NOMO-1 (cell line): ENCODE results near the gene EEIG2.
"Not testable (repeated sequence)": the region's sequence is repeated elsewhere in the genome, so short reads cannot be mapped to it uniquely, and the experiment has no call there.

Source experiments
- DNase-seq, 2 experiments: peaks; one replicate each; lab custom pipeline; 2025; ENCODE audit not compliant: unreplicated experiment in 2 of 2; lab: John Stamatoyannopoulos, UW

EEIG2 gene

DNA sequence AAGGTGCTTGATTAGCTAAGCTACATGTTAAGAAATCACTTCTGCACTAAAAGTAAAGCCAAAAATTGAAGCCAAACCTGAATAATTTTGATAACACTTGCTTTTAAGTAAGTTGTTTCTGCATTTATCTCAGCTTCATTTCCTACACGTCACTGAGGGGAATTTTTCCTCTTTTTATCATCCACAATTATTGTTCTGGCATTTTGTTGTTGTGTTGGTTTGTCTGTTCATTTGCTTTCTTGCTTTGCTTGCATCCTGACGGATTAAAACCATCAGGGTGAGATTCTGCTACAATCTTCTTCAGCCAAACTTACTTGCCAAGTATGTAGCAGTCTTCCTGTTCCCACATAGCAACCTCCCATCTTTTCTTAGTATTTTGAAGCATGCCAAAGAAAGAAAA is 18.0 kb upstream of the EEIG2 start:
- no peak for DNase-seq

DNA sequence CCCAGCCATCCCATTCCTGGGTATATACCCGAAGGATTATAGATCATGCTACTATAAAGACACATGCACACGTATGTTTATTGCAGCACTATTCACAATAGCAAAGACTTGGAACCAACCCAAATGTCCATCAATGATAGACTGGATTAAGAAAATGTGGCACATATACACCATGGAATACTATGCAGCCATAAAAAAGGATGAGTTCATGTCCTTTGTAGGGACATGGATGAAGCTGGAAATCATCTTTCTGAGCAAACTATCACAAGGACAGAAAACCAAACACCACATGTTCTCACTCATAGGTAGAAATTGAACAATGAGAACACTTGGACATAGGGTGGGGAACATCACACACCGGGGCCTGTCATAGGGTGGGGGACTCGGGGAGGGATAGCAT is 12.4 kb upstream of the EEIG2 start:
- not testable (repeated sequence) for DNase-seq

DNA sequence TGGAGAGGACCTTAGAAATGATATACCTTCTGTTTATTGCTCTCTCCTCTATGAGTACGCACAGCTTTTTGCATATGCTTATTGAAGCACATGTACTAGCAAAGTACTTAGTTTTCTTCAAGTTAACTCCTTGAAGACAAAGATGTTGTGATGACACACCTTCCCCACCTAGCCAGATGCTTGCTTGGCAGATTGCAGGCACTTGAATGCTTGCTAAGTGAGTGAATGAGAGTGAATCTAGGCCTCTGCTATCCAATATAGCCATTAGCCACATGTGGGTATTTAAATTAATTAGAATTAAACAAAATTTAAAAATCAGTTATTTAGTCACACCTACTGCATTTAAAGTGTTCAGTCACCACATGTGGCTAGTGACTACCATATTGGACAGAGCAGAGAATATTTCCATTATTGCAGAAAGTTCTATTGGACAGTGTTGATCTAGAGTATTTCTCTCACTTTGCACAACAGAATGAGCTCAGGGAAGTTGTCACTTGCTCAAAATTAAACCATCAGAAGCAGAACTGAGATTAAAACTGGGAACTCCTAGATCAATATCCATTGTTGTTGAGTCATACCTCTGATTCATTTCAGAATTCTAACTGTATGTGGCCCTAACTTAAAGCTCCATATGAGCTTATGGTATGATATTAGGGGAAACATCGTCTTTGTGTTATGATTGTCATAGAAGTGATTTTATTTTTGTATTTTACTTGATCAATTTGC is 8.6 kb upstream of the EEIG2 start:
- DNase-seq = peak; percentile 77 to 98

DNA sequence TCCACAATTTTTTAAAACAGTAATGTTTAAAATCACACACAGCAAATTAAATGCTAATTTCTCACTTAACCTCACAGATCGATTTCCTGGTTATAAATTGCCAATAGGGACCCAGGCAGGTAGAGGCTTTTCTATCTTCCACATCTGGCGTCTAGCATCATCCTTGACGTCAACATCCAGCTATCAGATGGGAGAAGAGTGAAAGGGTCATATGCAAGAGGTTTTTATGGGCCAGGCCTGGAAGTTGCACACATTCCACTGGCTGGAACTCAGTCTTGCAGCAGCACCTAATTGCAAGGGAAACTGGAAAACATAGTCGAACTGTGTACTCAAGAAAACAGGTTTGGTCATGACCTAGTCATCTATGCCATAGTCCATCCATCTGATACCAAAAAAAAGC is 6.0 kb upstream of the EEIG2 start:
- no peak for DNase-seq

DNA sequence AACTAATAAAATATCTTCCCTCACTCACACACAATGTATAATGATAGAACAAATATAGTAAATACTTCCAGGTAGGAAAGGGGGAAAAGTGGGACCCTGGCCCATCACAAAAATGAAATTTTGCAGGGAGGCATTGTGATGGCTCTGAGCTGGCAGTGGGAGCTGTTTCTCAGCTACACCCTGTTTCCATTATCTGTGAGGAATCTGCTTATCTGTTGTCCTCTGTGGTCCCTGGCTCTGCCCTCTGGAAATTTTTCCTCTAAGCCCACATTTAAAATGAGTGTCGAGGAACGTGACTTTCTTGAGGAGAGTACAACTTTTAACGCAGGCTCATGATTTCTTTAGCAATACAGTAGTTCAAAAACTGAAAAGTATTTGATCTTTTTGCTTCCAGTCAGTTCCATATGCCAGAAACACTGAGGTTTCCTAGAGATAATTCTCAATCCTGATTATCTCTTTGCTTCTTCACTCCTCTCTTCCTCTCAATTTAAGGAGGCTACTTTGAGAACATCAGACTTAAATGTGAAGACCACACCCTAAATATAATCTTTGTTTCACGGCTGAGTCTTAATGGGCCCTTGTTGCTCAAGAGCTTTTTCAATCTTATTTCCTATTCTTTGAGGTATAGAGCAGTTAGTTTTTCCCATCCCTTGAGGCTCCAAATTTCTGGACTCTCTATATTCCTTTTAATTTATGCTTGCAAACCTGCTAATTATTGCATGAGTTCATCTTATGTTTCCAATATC is 5.0 kb upstream of the EEIG2 start:
- peak in 1 of 2 experiments; percentile 21 for DNase-seq

DNA sequence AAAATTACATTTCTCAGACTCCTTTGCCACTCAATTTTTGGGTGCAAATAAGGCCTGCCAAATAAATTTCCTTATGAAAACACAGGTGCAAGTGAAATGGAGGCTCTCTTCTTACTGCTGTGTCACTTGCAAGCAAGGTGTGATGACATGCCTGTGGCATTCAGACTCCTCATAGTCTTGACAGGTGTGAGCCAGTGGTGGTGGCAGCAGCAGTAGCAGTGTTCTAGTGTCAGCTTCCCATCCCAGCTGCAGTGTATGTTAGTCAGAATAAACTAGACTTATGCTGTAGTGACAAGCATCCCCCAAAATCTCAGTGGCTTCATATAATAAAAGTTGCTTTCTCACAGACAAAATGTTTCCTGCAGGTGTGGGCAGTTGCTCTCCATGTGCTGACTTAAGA is 3.8 kb upstream of the EEIG2 start:
- DNase-seq = no peak

DNA sequence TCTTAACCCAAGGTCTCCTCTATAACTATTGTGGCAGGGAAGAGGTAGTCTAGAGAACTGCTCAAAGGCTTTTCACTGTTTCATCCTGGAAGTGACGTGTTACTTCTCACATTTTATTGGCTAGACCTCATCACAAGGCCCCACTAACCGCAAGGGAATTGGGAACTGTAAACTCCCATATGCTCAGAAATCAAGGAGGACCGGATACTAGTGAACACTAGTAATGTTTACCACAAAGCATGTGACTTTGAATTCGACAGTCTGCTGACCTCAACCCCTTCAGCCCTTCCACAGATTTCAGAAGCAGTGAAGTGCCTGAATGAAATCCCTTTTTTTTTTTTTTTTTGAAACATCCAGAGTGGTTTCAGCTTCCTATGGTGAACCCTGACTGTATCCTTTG is 3.4 kb upstream of the EEIG2 start:
- peak; percentile 8 to 45 for DNase-seq

DNA sequence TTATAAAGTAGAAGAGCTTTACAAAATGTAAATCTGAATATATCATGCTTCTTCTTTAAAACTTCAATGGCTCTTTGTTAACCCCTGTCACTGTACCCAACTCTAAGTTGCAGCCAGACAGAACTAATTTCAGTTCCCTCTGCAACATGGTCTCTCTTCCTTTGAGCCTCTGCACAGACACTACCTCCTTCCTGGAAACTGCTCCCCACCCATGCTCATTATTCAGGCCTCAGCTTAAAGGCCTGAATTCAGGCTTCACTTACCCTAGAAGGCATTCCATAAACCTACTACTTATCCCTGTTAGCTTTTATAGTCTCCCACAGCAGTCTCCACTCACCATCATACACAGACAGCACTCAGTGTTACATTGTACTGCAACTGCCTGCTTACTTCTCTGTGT is 2.6 kb upstream of the EEIG2 start:
- DNase-seq = peak; percentile 50 to 51

DNA sequence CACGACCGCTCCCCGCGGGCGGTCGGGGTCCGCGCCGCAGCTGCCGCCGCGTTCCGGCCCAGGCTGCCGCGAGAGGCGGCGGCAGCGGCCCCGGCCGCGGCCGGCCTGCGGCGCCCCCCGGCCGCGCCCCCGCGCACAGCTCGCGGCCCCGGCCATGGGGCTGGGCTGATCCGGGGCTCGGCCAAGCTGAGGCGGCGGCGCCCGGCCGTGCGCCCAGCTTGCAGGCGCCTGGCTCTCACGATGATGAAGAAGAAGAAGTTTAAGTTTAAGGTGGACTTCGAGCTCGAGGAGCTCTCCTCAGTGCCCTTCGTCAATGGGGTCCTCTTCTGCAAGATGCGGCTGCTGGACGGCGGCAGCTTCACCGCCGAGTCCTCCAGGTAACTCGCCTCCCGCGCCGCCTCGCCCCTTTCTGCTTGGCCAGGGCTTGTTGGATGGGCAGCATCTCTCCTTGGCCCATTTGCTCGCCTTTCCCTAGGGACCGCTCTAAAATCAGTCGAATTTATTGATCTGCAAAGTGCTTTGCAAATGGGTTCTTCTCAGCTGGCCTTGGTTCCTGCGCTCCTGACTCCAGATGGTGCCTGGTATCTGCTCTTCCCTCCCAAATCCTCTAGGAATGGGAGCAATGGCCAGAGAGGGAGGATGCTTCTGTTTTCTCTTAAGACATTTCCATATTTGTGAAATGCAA is 431 bp downstream of the EEIG2 start:
- DNase-seq = peak; percentile 14 to 35

DNA sequence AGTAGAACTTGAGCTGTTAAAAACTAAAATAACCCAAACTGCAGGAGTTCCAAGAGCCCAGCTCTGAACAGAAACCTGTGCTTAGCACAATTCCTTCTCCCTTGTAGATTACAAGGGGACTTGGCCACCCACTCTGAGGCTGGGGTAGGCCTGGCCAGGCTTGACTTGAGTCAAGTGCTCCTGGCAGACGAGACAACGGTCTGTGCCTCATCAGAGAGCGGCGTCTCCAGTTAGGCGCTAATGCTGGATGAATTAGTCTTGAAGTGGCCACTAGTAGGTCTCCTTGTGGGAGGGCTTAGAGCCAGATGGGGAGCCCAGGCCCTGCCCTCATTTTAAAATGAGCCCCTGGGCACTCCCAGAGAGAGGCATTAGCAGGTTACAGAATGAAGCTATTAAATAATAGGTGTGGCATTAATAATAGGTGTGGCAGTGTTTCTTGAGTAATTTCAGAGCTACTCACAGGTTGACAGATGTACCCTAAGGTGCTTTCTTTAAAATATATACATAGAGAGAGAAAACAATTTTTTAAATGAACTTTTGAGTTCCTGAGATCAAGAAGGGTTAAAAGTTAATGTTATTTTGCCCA is 1.1 kb downstream of the EEIG2 start:
- DNase-seq = peak; percentile 75 to 78

DNA sequence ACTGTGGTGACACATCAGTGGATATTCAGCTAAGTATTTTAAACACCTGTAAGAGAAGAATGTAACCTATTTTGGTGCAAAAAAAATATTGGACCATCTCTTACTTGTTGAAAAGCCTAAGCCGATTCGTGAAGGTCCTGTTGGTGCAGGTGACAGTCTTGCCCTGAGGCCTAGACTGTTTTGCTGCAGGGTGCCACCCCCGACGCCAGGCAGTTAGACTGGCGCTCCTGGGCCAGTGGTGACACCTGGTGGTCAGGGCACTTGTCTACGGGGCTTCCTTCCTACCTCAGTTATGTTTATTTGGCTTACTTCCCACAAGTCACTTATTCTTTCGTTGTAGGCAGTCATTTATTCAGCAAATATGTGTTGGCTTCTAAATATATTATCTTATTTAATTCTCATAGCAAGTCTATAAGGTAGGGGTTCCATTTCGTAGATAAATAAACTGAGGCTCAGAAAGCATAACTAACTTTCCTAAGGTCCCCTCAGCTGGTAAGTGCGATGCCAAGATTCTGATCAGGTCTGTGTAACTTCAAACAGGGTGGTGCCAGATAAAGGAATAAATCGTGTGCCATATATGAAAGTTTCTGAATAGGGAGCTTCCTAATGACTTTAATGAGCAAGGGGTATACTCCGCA is 1.9 kb downstream of the EEIG2 start:
- DNase-seq = peak; percentile 81 to 86

DNA sequence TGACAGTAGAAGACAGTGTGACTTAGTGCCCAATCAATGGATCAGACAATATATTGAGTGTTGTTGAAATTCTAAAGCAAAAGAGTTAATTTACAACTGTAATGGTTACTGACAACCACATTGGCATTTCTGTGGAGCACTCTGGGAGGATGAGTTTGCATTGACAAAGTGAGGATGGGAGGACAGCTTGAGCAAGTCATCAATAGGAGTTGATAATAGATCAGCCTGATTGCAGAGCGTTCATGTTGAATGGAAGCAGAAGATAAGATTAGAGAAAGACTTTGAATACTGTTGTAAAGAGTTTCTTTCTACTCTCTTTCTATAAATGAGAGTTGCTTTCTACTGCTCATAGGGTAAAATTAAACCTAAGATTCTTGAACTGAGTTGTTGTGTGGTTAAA is 3.9 kb downstream of the EEIG2 start:
- no peak for DNase-seq

DNA sequence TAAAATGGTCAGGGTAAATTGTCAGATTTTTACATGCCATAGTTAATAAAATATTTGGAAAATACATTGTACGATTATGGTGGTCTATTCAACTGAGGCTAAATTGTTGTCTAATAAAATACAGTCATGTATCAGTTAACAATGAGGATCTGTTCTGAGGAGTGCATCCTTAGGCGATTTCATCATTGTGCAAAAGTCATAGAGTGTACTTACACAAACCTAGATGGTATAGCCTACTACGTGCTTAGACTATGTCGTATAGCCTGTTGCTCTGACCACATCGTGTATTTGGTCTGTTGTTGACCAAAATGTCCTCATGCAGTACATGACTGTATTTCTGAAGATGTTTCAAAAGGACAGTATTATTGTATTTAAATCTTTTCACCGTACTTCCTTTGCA is 5.2 kb downstream of the EEIG2 start:
- no peak for DNase-seq

DNA sequence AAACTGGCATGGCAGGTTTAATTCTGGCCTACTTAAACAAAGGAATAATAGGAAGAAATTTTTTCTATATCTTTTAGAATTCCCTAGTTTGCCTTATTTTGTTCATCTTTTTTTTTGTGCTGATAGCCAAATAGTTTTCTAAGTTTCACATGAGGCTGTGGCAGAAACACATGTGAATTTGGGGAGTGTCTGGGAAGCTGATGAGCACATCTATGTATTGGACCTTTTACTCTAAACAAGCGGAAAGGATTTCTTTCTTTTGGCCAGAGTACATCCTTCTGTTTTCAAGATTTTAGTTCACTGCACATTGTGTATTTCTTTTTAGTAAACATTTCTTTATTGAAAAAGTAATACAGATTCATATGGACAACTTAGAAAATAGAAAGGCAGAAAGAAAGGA is 5.6 kb downstream of the EEIG2 start:
- DNase-seq = no peak

DNA sequence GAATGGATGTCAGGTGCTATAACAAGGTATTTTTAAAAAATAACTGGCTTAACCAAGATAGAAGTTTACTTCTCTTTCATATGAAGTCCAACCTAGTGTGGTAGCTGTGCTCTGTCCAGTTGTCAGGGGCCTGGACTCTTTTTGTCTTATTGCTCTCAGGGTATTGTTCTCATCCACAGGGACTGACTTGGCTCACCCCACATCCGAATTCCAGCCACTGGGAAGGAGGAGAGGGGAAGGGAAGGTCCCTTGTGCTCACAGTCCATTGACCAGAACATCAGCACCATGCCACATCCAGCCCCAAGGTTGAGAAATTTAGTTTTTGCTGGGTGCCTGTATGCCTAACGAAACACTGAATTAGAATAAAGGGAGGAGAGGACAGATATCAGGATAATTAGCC is 8.7 kb downstream of the EEIG2 start:
- DNase-seq = no peak

DNA sequence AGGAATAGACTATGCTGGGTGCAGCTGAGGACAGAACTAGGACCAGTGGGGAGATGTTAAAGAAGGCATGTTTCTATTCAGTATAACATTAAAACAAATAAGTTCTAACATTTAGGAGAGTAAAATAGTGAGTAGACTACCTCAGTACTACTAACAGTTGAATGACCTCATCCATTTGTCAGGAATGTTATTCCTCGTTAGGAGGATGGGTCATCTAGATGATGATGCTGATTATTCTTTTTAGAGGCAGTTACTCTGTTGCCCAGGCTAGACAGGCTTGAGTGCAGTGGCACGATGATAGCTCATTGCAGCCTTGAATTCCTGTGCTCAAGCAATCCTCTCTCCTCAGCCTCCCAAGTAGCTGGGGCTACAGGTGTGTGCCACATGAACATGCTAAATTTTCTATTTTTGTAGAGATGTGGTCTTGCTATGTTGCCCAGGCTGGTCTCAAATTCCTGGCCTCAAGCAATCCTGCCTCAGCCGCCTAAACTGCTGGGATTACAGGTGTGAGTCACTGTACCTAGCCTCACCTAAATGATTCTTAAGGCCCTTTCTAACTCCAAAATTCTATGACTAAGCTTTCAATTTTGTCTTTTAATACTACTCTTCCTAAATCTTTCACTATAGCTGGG is 9.3 kb downstream of the EEIG2 start:
- DNase-seq = no peak

DNA sequence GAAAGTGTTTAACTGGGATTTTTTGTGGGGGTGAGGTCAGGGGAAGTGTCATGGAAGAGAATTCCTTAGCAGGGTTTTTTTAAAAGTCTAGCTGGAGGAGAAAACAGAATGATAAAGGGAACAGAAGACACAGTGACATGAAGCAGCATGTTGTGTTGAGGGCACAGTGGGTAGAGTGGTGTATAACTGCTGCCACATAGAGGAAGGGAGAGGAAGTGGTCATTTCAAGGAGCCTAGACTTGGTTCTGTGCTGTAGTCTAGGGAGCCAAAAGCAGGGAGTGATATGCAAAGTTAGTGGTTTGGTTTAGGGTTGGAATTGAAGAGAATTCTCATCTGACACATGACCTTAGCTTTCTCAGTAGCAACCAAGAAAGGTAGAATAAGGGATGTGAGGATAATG is 10.2 kb downstream of the EEIG2 start:
- DNase-seq = peak; percentile 23 to 51

DNA sequence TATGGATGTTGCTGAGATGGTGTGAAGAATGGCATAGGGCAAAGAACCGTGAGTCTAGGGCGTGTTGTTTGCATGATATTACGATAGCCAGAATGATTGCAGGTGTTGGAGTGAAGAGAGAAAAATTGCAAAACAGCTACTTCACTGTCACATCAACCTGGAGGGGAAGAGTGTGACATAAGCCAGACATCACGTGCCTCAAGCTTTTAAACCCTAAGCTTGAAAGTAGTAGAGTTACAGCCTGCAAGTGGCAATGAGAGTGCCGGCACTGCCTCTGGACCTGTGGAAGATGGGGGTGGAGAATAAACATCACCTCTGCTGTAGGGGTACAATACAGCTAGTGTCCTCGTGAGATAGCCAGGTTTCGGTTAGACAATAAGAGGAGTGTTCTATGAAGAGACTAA is 11.1 kb downstream of the EEIG2 start:
- no peak for DNase-seq

DNA sequence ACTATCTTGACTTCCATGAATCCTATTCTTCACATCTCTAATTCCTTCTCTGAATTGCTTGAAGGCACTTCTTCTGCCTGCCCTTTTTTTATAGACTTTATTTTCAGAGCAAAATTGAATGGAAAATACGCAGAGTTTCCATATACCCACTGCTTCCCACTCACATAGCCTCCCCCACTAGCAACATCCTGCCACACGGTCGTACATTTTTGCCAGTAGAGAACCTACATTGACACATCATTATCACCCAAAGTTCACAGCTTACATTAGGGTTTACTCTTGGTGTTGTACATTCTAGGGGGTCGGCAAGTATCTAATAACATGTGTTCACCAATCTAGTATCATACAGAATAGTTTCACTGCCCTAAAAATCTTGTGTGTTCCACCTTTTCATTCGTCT is 12.3 kb downstream of the EEIG2 start:
- no peak for DNase-seq

DNA sequence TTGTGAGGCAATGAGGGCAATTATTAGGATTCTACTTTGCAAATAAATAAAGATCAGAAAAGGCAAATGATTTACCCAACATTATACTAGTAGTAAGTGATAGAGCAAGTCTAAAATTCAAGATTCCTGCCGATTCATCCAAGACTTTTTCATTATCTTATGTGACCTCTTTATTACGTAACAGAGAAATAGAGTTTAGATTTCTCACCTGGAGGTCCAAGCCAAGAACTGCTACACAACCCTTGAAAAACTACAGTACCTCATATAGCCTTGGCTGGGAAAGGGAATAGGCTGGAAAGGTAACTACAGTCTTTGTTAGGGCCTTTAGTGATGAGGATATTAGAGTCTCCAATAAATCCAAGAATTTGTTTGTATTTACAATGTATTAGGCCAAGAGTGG is 13.3 kb downstream of the EEIG2 start:
- DNase-seq = no peak

DNA sequence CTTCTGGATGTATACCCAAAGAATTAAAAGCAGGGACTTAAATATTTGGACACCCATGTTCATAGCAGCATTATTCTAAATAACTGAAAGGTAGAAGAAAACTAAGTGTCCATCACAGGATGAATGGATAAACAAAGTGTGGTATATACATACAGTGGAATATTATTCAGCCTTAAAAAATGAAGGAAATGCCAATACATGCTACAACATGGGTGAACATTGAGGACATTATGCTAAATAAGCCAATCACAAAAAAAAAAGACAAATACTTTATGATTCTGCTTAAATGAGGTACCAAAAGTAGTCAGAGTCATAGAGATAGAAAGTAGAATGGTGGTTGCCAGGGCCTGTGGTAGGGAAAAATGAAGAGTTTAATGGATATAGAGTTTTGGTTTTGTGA is 14.1 kb downstream of the EEIG2 start:
- DNase-seq = no peak
